Neural progenitor cell (in vitro differentiated cells): ENCODE measurements around the gene SH3GL1. TPM values are rescaled to one million over a fixed set of nuclear protein-coding genes. Genes with fewer than 3 reads are reported as not detected.

Source experiments
- DNase-seq: peaks from one replicate; pipeline ENCODE4 v3.0.0-alpha.2; 2016; ENCODE audit warnings: low spot score
- H2AFZ ChIP-seq: fragments of 200-600 bp; sonication (generic); replicated peaks from 2 replicates; pipeline ENCODE4 v1.6.1; 2016; ENCODE audit warnings: antibody characterized with exemption
- H3F3A ChIP-seq: fragments of 200-600 bp; sonication (generic); 2 replicates; pipeline ENCODE4 v1.6.1; 2016; ENCODE audit warnings: antibody characterized with exemption, low read depth
- H3K27ac ChIP-seq: fragments of 200-600 bp; sonication (generic); 2 replicates; pipeline ENCODE4 v1.5.1; 2016; ENCODE audit warnings: mild to moderate bottlenecking
- H3K27me3 ChIP-seq: fragments of 200-600 bp; sonication (generic); 2 replicates; pipeline ENCODE4 v1.6.1; 2016; ENCODE audit warnings: mild to moderate bottlenecking, moderate library complexity
- H3K36me3 ChIP-seq: fragments of 200-600 bp; sonication (generic); 2 replicates; pipeline ENCODE4 v1.5.1; 2016
- H3K4me1 ChIP-seq: fragments of 200-600 bp; sonication (generic); 2 replicates; pipeline ENCODE4 v1.6.1; 2016; ENCODE audit warnings: mixed run types
- H3K4me2 ChIP-seq: fragments of 200-600 bp; sonication (generic); 2 replicates; pipeline ENCODE4 v1.6.1; 2016
- H3K4me3 ChIP-seq: fragments of 200-600 bp; sonication (generic); 2 replicates; pipeline ENCODE4 v1.5.1; 2016
- H3K79me2 ChIP-seq: fragments of 200-600 bp; sonication (generic); 2 replicates; pipeline ENCODE4 v1.6.1; 2016; ENCODE audit warnings: low read depth
- H3K9ac ChIP-seq: fragments of 200-600 bp; sonication (generic); 2 replicates; pipeline ENCODE4 v1.6.1; 2016
- H3K9me3 ChIP-seq: fragments of 200-600 bp; sonication (generic); 2 replicates; pipeline ENCODE4 v1.5.1; 2016; ENCODE audit warnings: low read depth
- H4K20me1 ChIP-seq: fragments of 200-600 bp; sonication (generic); 2 replicates; pipeline ENCODE4 v1.6.1; 2016; ENCODE audit warnings: low read depth
- H3K27ac Mint-ChIP-seq: 3 replicates; pipeline ENCODE4 v1.8.0; 2021; ENCODE audit warnings: mixed read lengths
- H3K27me3 Mint-ChIP-seq: 2 replicates; pipeline ENCODE4 v1.8.0; 2022; ENCODE audit warnings: low read depth, mild to moderate bottlenecking, inconsistent platforms, moderate library complexity, mixed read lengths; ENCODE audit not compliant: insufficient read depth
- H3K36me3 Mint-ChIP-seq: 3 replicates; pipeline ENCODE4 v1.8.0; 2021; ENCODE audit warnings: mixed read lengths
- H3K4me1 Mint-ChIP-seq: 3 replicates; pipeline ENCODE4 v1.8.0; 2021; ENCODE audit warnings: mixed read lengths
- H3K4me3 Mint-ChIP-seq: 3 replicates; pipeline ENCODE4 v1.8.0; 2021; ENCODE audit warnings: mild to moderate bottlenecking, moderate library complexity, mixed read lengths
- H3K9me3 Mint-ChIP-seq: 3 replicates; pipeline ENCODE4 v1.8.0; 2020; ENCODE audit warnings: mixed read lengths
- CTCF ChIP-seq: fragments of 200-600 bp; sonication (generic); IDR thresholded peaks from 2 replicates; pipeline ENCODE4 v1.5.1; 2017; ENCODE audit warnings: antibody characterized with exemption, mild to moderate bottlenecking
- EZH2 ChIP-seq: fragments of 200-600 bp; sonication (generic); IDR thresholded peaks from 2 replicates; pipeline ENCODE4 v1.6.1; 2017; ENCODE audit warnings: antibody characterized with exemption, mild to moderate bottlenecking, moderate library complexity
- EZH2phosphoT487 ChIP-seq: fragments of 200-600 bp; sonication (generic); IDR thresholded peaks from 2 replicates; pipeline ENCODE4 v1.6.1; 2017; ENCODE audit warnings: antibody characterized with exemption
- total RNA-seq: library from RNA; depleted of rRNA; stranded (reverse); fragments of >200 nt; gene quantifications from 2 replicates; pipeline ENCODE4 v1.2.3, GENCODE V29; 2015; ENCODE audit warnings: low replicate concordance

SH3GL1 gene
- total RNA-seq, 1 donor from 2014 or later = 25.3 TPM

- Histone ChIP-seq H3K36me3 (no peaks in the 10 kb centered on the region), H3K4me3 (peak overlapping the region; percentile 48), H3K27ac (no peak overlapping the region), H3K79me2 (no peaks in the 10 kb centered on the region), H4K20me1 (peaks cover 5% of the 10 kb centered on the region), H3K4me2 (peak overlapping the region; percentile 79), H3K4me1 (peaks cover 3% of the 10 kb centered on the region), H3F3A (peaks cover 21% of the 10 kb centered on the region), H3K9ac (no peak overlapping the region), H3K27me3 (peaks cover 11% of the 10 kb centered on the region), H2AFZ (no peak overlapping the region), H3K9me3 (no peaks in the 10 kb centered on the region)
- DNase-seq = peak; percentile 98
- peaks cover 22% of the 10 kb centered on the region for H3K4me1 Mint-ChIP-seq
- H3K36me3 Mint-ChIP-seq = peaks cover 4% of the 10 kb centered on the region
- no peak overlapping the region for H3K27ac Mint-ChIP-seq
- TF ChIP-seq CTCF (no peak), EZH2 (no peak), EZH2phosphoT487 (no peak)
- no peaks in the 10 kb centered on the region for H3K9me3 Mint-ChIP-seq
- peak overlapping the region; percentile 83 for H3K4me3 Mint-ChIP-seq
- peaks cover 13% of the 10 kb centered on the region for H3K27me3 Mint-ChIP-seq
These were observed 71.9 kb downstream of the SH3GL1 start for GRCh38 chr19:4328243-4328990.

GRCh38 chr19:4327877-4328242 is 72.5 kb downstream of the SH3GL1 start:
- DNase-seq = no peak
- peaks cover 3% of the 10 kb centered on the region for H3K4me1 ChIP-seq
- H3K9ac ChIP-seq = no peak overlapping the region

GRCh38 chr19:4327252-4327876 is 73.0 kb downstream of the SH3GL1 start:
- Histone ChIP-seq H2AFZ (peak overlapping the region; percentile 73), H4K20me1 (peaks cover 5% of the 10 kb centered on the region), H3K9me3 (no peaks in the 10 kb centered on the region), H3K4me1 (peaks cover 3% of the 10 kb centered on the region), H3F3A (peaks cover 21% of the 10 kb centered on the region), H3K4me3 (peak overlapping the region; percentile 48), H3K27me3 (peaks cover 11% of the 10 kb centered on the region), H3K79me2 (no peaks in the 10 kb centered on the region), H3K9ac (no peak overlapping the region), H3K27ac (no peak overlapping the region), H3K36me3 (no peaks in the 10 kb centered on the region), H3K4me2 (peak overlapping the region; percentile 79)
- Mint-ChIP-seq H3K27ac (no peak overlapping the region), H3K4me3 (peak overlapping the region; percentile 89), H3K9me3 (no peaks in the 10 kb centered on the region), H3K4me1 (peaks cover 22% of the 10 kb centered on the region), H3K36me3 (peaks cover 4% of the 10 kb centered on the region), H3K27me3 (peaks cover 13% of the 10 kb centered on the region)
- DNase-seq = peak; percentile 94
- TF ChIP-seq CTCF (no peak), EZH2 (peak; percentile 34)

More at GRCh38 chr19:4327877-4328242, 72.5 kb downstream of the SH3GL1 start:
- Histone ChIP-seq H3K9me3 (no peaks in the 10 kb centered on the region), H3F3A (peaks cover 21% of the 10 kb centered on the region), H3K4me3 (peak overlapping the region; percentile 48), H3K36me3 (no peaks in the 10 kb centered on the region), H3K4me2 (peak overlapping the region; percentile 79), H2AFZ (peak overlapping the region; percentile 73), H3K27me3 (peaks cover 11% of the 10 kb centered on the region), H3K79me2 (no peaks in the 10 kb centered on the region), H3K27ac (peak overlapping the region; percentile 47), H4K20me1 (peaks cover 5% of the 10 kb centered on the region)
- peaks cover 22% of the 10 kb centered on the region for H3K4me1 Mint-ChIP-seq
- peaks cover 13% of the 10 kb centered on the region for H3K27me3 Mint-ChIP-seq
- H3K36me3 Mint-ChIP-seq = peaks cover 4% of the 10 kb centered on the region
- TF ChIP-seq EZH2 (no peak), EZH2phosphoT487 (no peak), CTCF (no peak)
- H3K4me3 Mint-ChIP-seq = peak overlapping the region; percentile 89
- H3K9me3 Mint-ChIP-seq = no peaks in the 10 kb centered on the region
- no peak overlapping the region for H3K27ac Mint-ChIP-seq
